SK-N-SH (cell line): Measurements from ENCODE around the gene ENTREP3. TPM values are rescaled to one million over a fixed set of nuclear protein-coding genes. Genes with fewer than 3 reads are reported as not detected.

Source experiments
- CTCF ChIA-PET: fragments of 300-600, 350-600 bp; formaldehyde crosslinking; extraction: SDS; loops from one replicate; lab custom pipeline; 2021; lab: Yijun Ruan, JAX
- POLR2A ChIA-PET: fragments of 350-600 bp; sonication (Branson Sonifier 250); formaldehyde crosslinking; extraction: SDS; loops from one replicate; lab custom pipeline; 2020; ENCODE audit warnings: antibody characterized with exemption, inconsistent platforms; lab: Yijun Ruan, JAX
- DNase-seq: peaks from one replicate; pipeline ENCODE4 v3.0.0; 2012
- H2AFZ ChIP-seq: fragments of 200-600 bp; sonication (generic); 2 replicates; pipeline ENCODE4 v1.8.1; 2016; ENCODE audit warnings: antibody characterized with exemption, mild to moderate bottlenecking, low read depth
- H3F3A ChIP-seq: fragments of 200-600 bp; sonication (generic); replicated peaks from 2 replicates; pipeline ENCODE3; 2016; ENCODE audit warnings: antibody characterized with exemption, mild to moderate bottlenecking; ENCODE audit not compliant: insufficient read depth
- H3K27ac ChIP-seq, 2 experiments: fragments of 200-500 bp in 1 of 2; fragments of 200-600 bp in 1 of 2; sonication (Bioruptor generic) in 1 of 2; sonication (generic), shearing (Covaris generic) in 1 of 2; 2 replicates each; pipeline versions ENCODE4 v1.5.1 to v1.6.1; 2014 to 2016; ENCODE audit warnings: low read depth in 2 of 2, inconsistent platforms in 1 of 2, low read length in 1 of 2, mild to moderate bottlenecking in 1 of 2, mixed read lengths in 1 of 2
- H3K27me3 ChIP-seq: fragments of 200-600 bp; sonication (generic), shearing (Covaris generic); 2 replicates; pipeline ENCODE4 v1.6.1; 2016; ENCODE audit warnings: mixed run types; ENCODE audit not compliant: insufficient read depth
- H3K36me3 ChIP-seq, 2 experiments: fragments of 200-500 bp in 1 of 2; fragments of 200-600 bp in 1 of 2; sonication (Bioruptor generic) in 1 of 2; sonication (generic) in 1 of 2; replicated peaks in 1 of 2; 2 replicates each; pipeline versions ENCODE3 to v1.5.1; 2014 to 2016; ENCODE audit warnings: low read length in 1 of 2, mild to moderate bottlenecking in 1 of 2; ENCODE audit not compliant: insufficient read depth in 2 of 2, control insufficient read depth in 1 of 2
- H3K4me1 ChIP-seq, 2 experiments: fragments of 200-500 bp in 1 of 2; fragments of 200-600 bp in 1 of 2; sonication (Bioruptor generic) in 1 of 2; sonication (generic), shearing (Covaris generic) in 1 of 2; 2 replicates each; pipeline versions ENCODE4 v1.5.1 to v1.6.1; 2014 to 2016; ENCODE audit warnings: low read depth in 1 of 2, low read length in 1 of 2, mixed run types in 1 of 2; ENCODE audit not compliant: insufficient read depth in 2 of 2, control insufficient read depth in 1 of 2
- H3K4me2 ChIP-seq: fragments of 200-600 bp; sonication (generic), shearing (Covaris generic); 2 replicates; pipeline ENCODE4 v1.6.1; 2017; ENCODE audit warnings: mixed run types
- H3K4me3 ChIP-seq, 2 experiments: fragments of 200-500 bp in 1 of 2; fragments of 200-600 bp in 1 of 2; sonication (Bioruptor generic) in 1 of 2; sonication (generic), shearing (Covaris generic) in 1 of 2; 2 replicates each; pipeline versions ENCODE4 v1.5.1 to v1.8.1; 2014 to 2016; ENCODE audit warnings: low read depth in 2 of 2, inconsistent platforms in 1 of 2, low read length in 1 of 2, mild to moderate bottlenecking in 1 of 2, mixed read lengths in 1 of 2, moderate library complexity in 1 of 2
- H3K79me2 ChIP-seq: fragments of 200-600 bp; sonication (generic); 2 replicates; pipeline ENCODE4 v1.8.1; 2017; ENCODE audit warnings: mild to moderate bottlenecking; ENCODE audit not compliant: insufficient read depth
- H3K9ac ChIP-seq: fragments of 200-600 bp; sonication (generic); 2 replicates; pipeline ENCODE4 v1.6.1; 2017; ENCODE audit warnings: mixed run types
- H3K9me2 ChIP-seq: fragments of 200-600 bp; sonication (generic); 2 replicates; pipeline ENCODE4 v1.6.1; 2017; ENCODE audit warnings: mixed run types
- H3K9me3 ChIP-seq: fragments of 200-600 bp; sonication (generic); 2 replicates; pipeline ENCODE4 v1.6.1; 2017; ENCODE audit warnings: mixed run types, mild to moderate bottlenecking, moderate library complexity
- H4K20me1 ChIP-seq: fragments of 200-600 bp; sonication (generic); 2 replicates; pipeline ENCODE4 v1.6.1; 2017; ENCODE audit warnings: mild to moderate bottlenecking, mixed run types; ENCODE audit not compliant: insufficient read depth
- EZH2phosphoT487 ChIP-seq: fragments of 200-600 bp; sonication (generic); IDR thresholded peaks from 2 replicates; pipeline ENCODE4 v1.6.1; 2017; ENCODE audit warnings: low read depth, mixed run types, mild to moderate bottlenecking, antibody characterized with exemption, moderate library complexity, borderline replicate concordance
- FOSL2 ChIP-seq: IDR thresholded peaks from 2 replicates; pipeline ENCODE4 v1.4.0; 2012; ENCODE audit warnings: low read depth, mild to moderate bottlenecking, moderate library complexity, borderline replicate concordance
- FOXM1 ChIP-seq: IDR thresholded peaks from 2 replicates; pipeline ENCODE4 v1.4.0; 2012; ENCODE audit warnings: low read depth, mild to moderate bottlenecking
- MEF2A ChIP-seq: IDR thresholded peaks from 2 replicates; pipeline ENCODE4 v1.4.0; 2012; ENCODE audit warnings: low read depth, borderline replicate concordance
- MXI1 ChIP-seq: IDR thresholded peaks from 2 replicates; pipeline ENCODE4 v1.6.1; 2012; ENCODE audit warnings: mild to moderate bottlenecking, low read depth, low read length, improper control_type of control experiment
- NRF1 ChIP-seq: IDR thresholded peaks from 2 replicates; pipeline ENCODE4 v1.6.1; 2012; ENCODE audit warnings: low read depth, mild to moderate bottlenecking, low read length
- PBX3 ChIP-seq: IDR thresholded peaks from 2 replicates; pipeline ENCODE4; 2012
- POLR2AphosphoS5 ChIP-seq: IDR thresholded peaks from 2 replicates; pipeline ENCODE4 v1.6.1; 2012; ENCODE audit warnings: low read depth, low read length
- TEAD4 ChIP-seq: IDR thresholded peaks from 2 replicates; pipeline ENCODE4 v1.4.0; 2012; ENCODE audit warnings: mild to moderate bottlenecking, borderline replicate concordance; ENCODE audit not compliant: insufficient read depth
- YY1 ChIP-seq: IDR thresholded peaks from 2 replicates; pipeline ENCODE4 v1.4.0; 2012; ENCODE audit warnings: low read depth, mild to moderate bottlenecking
- ZBTB33 ChIP-seq: IDR thresholded peaks from 2 replicates; pipeline ENCODE4 v1.4.0; 2012; ENCODE audit warnings: low read depth, borderline replicate concordance
- WGBS: methylation state at CpG from one replicate; pipeline ENCODE4 v1.1.6; 2017; ENCODE audit warnings: low lambda C conversion rate; 5-methylcytosine and 5-hydroxymethylcytosine counted together
- polyA plus RNA-seq, 3 experiments: library from polyadenylated mRNA; depleted of rRNA; stranded (reverse); fragments of >200 nt; gene quantifications; 2 replicates each; pipeline ENCODE4 v1.2.3, GENCODE V29; 2012
- TF ChIP-seq, protein P1 (sequence below): IDR thresholded peaks from 2 replicates; pipeline ENCODE4 v1.4.0; 2012; ENCODE audit warnings: low read depth
- TF ChIP-seq, protein P2 (sequence below): fragments of 150-350 bp; IDR thresholded peaks from 2 replicates; pipeline ENCODE4 v1.6.1; 2016; ENCODE audit warnings: mild to moderate bottlenecking, low read depth, low read length
- TF ChIP-seq, protein P3 (sequence below): fragments of 150-350 bp; IDR thresholded peaks from 2 replicates; pipeline ENCODE4 v1.6.1; 2017; ENCODE audit warnings: antibody characterized with exemption, low read length, low read depth, borderline replicate concordance
- TF ChIP-seq, protein P4 (sequence below): IDR thresholded peaks from 2 replicates; pipeline ENCODE4 v1.4.0; 2012; ENCODE audit warnings: low read depth, borderline replicate concordance

The ENTREP3 gene
- polyA plus RNA-seq, 1 of the 3 experiments (the other 2 are of a cell fraction), result 30.6 TPM

- CTCF ChIA-PET, result interaction anchor here (0.8 to 1.3 kb wide), 2 partner anchors 11 to 26 kb away, joined by 3 to 6 read pairs; partner anchors contain the start of gene FDPS
- Histone ChIP-seq H3K4me3 (no peak overlapping the region), H3K9me2 (no peaks in the 10 kb centered on the region), H3K9ac (no peak overlapping the region), H3K27me3 (no peaks in the 10 kb centered on the region), H3K36me3 (no peaks in the 10 kb centered on the region), H3K79me2 (no peaks in the 10 kb centered on the region), H3K4me1 (no peaks in the 10 kb centered on the region), H4K20me1 (no peaks in the 10 kb centered on the region), H3K4me2 (no peak overlapping the region), H3K27ac (no peak overlapping the region), H3F3A (no peaks in the 10 kb centered on the region), H3K9me3 (no peaks in the 10 kb centered on the region), H2AFZ (no peak overlapping the region)
- POLR2A ChIA-PET, result no interaction called here
- no peak for TF ChIP-seq EZH2phosphoT487
- TF ChIP-seq TEAD4, result no peak
- no peak for TF ChIP-seq MXI1
- no peak for TF ChIP-seq POLR2AphosphoS5
- TF ChIP-seq, protein P1, sequence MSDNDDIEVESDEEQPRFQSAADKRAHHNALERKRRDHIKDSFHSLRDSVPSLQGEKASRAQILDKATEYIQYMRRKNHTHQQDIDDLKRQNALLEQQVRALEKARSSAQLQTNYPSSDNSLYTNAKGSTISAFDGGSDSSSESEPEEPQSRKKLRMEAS, result no peak
- no peak for DNase-seq
- WGBS, result 83% methylated on average over 7 of the region's 7 CpGs
Measured at GRCh38 chr1:155297384-155297783, 42.1 kb upstream of the ENTREP3 start.

DNA sequence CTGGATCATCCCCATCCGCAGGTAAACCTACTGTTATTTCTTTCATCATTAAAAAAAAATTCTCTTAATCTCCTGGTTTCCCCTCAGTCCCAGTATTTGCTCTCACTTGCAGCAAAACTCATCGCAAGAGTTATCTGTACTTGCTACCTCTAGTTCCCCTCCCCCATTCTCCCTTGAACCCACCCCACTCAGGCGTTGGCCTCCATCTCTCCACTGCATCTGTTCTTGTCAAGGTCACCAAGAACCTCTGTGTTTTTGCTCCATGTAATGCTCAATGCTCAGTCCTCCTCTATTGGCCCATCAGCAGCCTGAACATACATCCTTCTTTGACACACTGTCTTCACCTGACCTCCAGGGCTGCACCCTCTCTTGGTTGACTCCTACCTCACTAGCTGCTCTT, 41.4 kb upstream of the ENTREP3 start:
- H3K9me2 ChIP-seq, result no peaks in the 10 kb centered on the region
- H3K9me3 ChIP-seq, result no peaks in the 10 kb centered on the region
- 67% methylated on average over 3 of the region's 3 CpGs for WGBS
- H3K4me2 ChIP-seq, result no peak overlapping the region
- no peaks in the 10 kb centered on the region for H3K27me3 ChIP-seq
- CTCF ChIA-PET, result interaction anchor here (1.3 kb wide), 1 partner anchor 11 kb away, joined by 6 read pairs; the partner anchor contains the start of gene FDPS
- H3K79me2 ChIP-seq, result no peaks in the 10 kb centered on the region
- H3K9ac ChIP-seq, result no peak overlapping the region
- no peaks in the 10 kb centered on the region for H4K20me1 ChIP-seq
- H2AFZ ChIP-seq, result no peak overlapping the region
- no peak overlapping the region for H3K4me3 ChIP-seq
- H3K27ac ChIP-seq, result no peak overlapping the region
- H3F3A ChIP-seq, result no peaks in the 10 kb centered on the region
- POLR2A ChIA-PET, result no interaction called here
- DNase-seq, result no peak
- no peaks in the 10 kb centered on the region for H3K4me1 ChIP-seq
- TF ChIP-seq POLR2AphosphoS5 (no peak), ZBTB33 (no peak), TEAD4 (no peak), YY1 (no peak)
- no peaks in the 10 kb centered on the region for H3K36me3 ChIP-seq

DNA sequence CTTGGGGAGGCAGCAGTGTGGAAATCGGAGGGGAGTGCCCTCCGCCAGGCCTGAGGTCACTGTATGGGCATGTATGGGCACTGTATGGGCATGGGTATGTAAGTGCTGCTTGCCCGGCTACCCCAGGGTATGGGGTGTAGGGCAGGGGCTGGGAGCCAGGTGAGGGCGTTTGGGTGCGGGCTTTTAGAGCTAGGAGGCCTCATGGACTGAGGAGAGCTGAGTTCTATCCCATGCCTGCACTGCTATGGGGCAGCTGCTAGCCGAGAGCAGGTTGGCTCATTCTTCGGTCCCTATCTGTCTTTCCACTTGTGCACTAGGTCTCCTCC, 40.6 kb upstream of the ENTREP3 start:
- no peak overlapping the region for H2AFZ ChIP-seq
- no peak overlapping the region for H3K27ac ChIP-seq
- H3K9me2 ChIP-seq, result no peaks in the 10 kb centered on the region
- no peaks in the 10 kb centered on the region for H3F3A ChIP-seq
- no peaks in the 10 kb centered on the region for H3K36me3 ChIP-seq
- ChIA-PET CTCF (interaction anchor here (0.9 kb wide), 1 partner anchor 12 kb away, joined by 3 read pairs; no protein-coding TSS in a partner anchor), POLR2A (no interaction called here)
- DNase-seq, result no peak
- H3K9me3 ChIP-seq, result no peaks in the 10 kb centered on the region
- no peaks in the 10 kb centered on the region for H3K4me1 ChIP-seq
- WGBS, result 80% methylated on average over 5 of the region's 7 CpGs
- no peak overlapping the region for H3K4me3 ChIP-seq
- H4K20me1 ChIP-seq, result no peaks in the 10 kb centered on the region
- no peaks in the 10 kb centered on the region for H3K79me2 ChIP-seq
- H3K9ac ChIP-seq, result no peak overlapping the region
- H3K4me2 ChIP-seq, result no peak overlapping the region
- no peaks in the 10 kb centered on the region for H3K27me3 ChIP-seq
- TF ChIP-seq NRF1, result no peak
- TF ChIP-seq, protein P2, sequence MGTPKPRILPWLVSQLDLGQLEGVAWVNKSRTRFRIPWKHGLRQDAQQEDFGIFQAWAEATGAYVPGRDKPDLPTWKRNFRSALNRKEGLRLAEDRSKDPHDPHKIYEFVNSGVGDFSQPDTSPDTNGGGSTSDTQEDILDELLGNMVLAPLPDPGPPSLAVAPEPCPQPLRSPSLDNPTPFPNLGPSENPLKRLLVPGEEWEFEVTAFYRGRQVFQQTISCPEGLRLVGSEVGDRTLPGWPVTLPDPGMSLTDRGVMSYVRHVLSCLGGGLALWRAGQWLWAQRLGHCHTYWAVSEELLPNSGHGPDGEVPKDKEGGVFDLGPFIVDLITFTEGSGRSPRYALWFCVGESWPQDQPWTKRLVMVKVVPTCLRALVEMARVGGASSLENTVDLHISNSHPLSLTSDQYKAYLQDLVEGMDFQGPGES, result no peak
- no peak for TF ChIP-seq FOSL2
- TF ChIP-seq, protein P1, result no peak
- TF ChIP-seq, protein P3, sequence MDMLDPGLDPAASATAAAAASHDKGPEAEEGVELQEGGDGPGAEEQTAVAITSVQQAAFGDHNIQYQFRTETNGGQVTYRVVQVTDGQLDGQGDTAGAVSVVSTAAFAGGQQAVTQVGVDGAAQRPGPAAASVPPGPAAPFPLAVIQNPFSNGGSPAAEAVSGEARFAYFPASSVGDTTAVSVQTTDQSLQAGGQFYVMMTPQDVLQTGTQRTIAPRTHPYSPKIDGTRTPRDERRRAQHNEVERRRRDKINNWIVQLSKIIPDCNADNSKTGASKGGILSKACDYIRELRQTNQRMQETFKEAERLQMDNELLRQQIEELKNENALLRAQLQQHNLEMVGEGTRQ, result no peak
- no peak for TF ChIP-seq PBX3
- TF ChIP-seq FOXM1, result no peak
- TF ChIP-seq, protein P4, sequence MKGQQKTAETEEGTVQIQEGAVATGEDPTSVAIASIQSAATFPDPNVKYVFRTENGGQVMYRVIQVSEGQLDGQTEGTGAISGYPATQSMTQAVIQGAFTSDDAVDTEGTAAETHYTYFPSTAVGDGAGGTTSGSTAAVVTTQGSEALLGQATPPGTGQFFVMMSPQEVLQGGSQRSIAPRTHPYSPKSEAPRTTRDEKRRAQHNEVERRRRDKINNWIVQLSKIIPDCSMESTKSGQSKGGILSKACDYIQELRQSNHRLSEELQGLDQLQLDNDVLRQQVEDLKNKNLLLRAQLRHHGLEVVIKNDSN, result no peak
- TF ChIP-seq MEF2A, result no peak
